GM12874 (cell line): ENCODE measurements around the gene DLG2.

Source experiments
- TF ChIP-seq, protein P1 (sequence below): IDR thresholded peaks from 2 replicates; pipeline ENCODE4 v1.5.1; 2011; ENCODE audit warnings: low read depth, mild to moderate bottlenecking, control low read depth, low read length, moderate library complexity; ENCODE audit not compliant: insufficient read depth

Gene DLG2

DNA sequence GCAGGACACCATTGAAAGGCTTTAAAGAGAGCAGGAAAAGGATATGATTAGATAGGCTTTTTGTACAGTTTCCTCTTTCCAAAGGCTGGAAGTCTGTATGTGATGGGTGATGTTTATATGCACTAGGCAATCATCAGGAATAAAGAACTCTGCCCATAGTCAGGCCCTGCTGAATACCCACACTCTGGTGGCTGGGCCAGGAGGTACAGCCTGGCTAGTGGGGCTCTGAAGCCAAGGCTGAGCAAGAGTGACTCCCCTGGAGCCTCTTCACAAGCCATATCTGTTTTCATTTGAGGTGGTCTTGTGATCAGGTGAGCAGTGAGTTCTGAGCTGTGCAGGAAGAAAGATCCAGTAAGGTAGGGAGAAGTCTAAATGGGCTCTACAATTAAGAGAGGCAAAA is 1801.1 kb downstream of the DLG2 start:
- TF ChIP-seq, protein P1, sequence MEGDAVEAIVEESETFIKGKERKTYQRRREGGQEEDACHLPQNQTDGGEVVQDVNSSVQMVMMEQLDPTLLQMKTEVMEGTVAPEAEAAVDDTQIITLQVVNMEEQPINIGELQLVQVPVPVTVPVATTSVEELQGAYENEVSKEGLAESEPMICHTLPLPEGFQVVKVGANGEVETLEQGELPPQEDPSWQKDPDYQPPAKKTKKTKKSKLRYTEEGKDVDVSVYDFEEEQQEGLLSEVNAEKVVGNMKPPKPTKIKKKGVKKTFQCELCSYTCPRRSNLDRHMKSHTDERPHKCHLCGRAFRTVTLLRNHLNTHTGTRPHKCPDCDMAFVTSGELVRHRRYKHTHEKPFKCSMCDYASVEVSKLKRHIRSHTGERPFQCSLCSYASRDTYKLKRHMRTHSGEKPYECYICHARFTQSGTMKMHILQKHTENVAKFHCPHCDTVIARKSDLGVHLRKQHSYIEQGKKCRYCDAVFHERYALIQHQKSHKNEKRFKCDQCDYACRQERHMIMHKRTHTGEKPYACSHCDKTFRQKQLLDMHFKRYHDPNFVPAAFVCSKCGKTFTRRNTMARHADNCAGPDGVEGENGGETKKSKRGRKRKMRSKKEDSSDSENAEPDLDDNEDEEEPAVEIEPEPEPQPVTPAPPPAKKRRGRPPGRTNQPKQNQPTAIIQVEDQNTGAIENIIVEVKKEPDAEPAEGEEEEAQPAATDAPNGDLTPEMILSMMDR = no peak

DNA sequence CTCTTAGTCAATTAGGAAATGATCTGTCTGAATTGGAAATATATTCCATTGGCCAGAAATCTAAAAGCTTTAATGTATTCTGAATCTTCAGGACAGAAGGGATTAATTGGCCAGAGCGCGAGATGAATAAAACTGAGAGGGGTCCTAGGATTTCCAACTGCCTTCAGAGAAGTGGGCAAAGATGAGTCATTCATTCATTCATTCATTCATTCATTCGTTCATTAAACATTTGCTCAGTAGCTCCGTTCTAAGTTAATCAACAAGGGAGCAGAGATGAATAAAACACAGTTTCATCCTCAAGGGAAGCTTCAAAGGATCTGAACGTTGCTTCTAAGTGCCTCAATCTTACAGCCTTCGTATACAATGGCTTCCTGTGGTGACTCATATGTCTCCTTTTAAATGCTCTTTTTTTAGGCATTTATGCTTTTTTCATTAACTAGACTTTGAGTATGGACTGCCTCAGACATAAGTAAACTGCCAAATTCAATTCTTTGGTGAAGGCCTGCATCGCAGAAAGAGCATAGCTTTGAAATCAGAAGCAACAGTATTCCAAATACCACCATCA is 1803.6 kb downstream of the DLG2 start:
- TF ChIP-seq, protein P1 = no peak

DNA sequence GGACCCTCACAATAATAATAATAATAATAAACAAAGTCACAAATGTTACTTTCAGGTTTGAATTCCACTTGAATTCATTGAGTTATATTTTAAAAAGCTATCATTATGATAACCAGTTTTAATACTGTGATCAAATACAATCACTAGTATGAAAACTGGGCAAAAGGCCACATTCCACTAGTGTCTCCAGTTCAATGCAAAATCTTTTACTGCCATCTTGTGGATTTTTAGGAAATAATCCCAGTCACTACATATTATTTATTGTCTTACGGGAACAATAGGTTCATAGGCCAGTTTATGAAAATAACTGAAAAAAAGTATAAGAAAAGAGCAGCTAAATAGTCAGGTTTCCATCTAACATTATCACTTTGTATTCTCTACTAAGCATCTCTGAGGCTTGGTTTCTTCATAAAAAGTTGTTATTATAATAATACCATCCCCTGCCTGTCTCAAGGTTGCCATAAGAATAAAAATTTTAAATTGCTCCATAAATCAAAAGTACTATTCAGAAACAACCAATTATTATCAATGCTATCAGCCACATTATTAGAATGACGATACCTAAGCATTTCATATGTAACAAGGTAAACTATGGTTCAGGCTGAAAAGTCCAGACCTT is 1807.1 kb downstream of the DLG2 start:
- TF ChIP-seq, protein P1 = no peak

DNA sequence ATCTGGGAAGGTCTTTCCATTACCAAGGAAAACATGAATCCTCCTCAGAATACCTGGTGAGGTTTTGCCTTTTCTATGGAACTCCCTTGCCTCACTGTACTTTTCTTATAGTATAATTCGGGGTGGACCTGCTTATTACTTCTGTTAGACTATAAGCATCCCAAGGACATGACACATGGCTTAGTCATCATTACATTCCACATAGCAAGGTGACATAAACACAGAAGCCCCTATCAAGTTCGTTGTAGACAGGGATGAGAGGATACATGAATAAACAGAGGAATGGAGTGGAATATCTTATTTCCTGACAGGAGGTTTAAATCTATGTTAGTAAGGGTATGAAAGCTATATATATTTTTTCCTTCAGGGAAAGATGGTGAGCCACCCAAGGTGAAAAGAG is 1808.8 kb downstream of the DLG2 start:
- TF ChIP-seq, protein P1 = no peak

DNA sequence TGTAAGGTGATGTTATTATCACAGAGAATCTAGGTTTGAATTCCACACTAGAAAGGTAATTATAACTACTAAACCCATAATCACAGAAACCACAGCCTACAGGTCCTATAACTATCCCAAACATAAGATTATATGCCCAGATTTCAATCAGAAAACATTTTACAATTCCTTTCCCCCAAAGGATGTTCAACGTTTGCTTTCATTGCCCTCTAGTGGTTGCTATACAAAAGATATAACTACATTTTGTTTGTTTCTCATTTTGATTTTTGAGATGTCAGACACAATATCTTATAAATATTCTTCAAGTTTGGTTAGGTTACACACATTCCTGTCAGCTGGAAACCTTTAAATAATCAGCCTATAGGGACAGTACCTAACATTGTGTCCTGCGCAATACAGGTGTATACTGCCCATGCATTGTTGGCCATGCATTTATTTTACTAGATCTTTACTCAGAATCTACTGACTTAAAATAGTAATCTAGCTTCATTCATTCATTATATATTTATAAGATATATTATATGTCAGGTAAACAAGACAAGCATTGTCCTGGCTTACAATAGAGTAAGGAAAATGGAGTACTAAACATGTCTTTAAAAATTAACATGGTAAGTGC is 1810.5 kb downstream of the DLG2 start:
- TF ChIP-seq, protein P1 = peak; percentile 24; the same call in 1 of the 2 replicates

DNA sequence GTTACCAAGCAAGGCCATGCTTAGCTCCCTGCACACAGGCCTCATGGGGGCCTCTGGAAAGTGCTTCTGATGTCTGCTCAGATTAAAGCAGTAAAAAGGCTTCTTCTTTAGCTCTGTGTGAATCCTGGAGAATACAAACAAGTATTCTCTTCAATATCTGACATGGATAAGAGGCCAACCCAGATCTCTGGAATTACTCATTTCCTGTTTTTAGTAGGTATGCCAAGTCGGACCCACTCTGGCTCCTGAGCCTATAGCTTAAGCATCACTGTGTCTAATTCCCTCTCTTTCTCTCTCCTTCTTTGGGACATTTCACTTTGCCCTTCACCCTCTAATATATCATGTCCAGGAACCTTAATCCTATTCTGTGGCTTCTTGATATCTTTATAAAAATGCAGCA is 1811.4 kb downstream of the DLG2 start:
- TF ChIP-seq, protein P1 = no peak

DNA sequence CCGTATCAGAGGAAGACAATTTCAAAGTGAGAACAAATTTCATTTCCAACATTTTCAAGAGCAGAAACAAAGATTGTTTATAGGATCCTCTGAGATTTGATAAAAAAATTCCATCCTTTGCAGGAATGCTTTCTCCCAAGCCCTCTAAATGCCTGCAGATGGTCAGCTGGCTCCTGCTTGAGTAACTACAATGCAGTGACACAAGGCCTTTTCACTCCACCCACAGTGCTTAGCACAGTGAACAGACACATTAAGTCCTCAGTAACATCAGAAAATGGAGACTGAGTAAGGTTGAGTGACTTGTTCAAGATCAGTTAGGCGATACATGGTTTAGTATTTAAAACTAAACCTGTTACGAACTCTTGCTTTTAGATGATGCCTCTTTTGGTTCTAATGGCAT is 1813.8 kb downstream of the DLG2 start:
- TF ChIP-seq, protein P1 = no peak
